ENCODE data around the gene ADAMTS16. TPM values are rescaled to one million over a fixed set of nuclear protein-coding genes. Genes with fewer than 3 reads are reported as not detected.
"Not testable (repeated sequence)": the region's sequence is repeated elsewhere in the genome, so short reads cannot be mapped to it uniquely, and the experiment has no call there.

The ADAMTS16 gene
- total RNA-seq, 4 donors from 2014 or later, result not detected

DNA sequence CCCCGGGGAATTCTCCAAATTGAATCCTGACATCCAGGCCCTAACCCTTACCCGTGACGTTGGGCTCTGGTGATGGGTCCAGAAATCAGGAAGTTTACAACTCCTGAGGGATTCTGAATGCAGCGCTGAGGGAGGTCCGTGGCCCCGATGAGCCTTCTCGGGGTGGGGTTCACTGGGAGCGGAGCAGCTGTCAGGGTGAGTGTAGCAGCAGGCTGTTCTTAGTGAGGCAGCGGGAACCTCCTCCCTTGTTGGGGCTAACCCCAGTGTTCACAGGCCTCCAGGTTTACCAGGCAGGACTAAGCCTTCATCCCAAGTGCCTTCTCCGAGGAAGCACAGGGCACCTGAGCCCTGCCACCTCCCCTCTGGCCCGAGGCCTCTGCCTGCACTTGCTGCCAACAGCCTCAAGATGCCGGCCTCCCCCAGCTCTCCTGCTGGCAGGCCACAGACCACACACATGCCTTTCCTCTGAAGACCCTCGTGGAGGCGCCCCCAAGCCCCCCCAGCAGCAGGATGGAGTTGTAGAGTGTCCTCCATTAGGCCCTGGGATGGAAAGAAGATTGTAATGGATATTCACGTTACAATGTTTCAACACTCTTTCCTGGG lies 7.3 kb upstream of the ADAMTS16 start:
- DNase-seq (no peak), ATAC-seq (no peak)
- intact Hi-C loops (cut with DNase I; ENCODE audit: low total_unique reads), result no loop called here
- no peaks in the 10 kb centered on the region for H3K27me3 ChIP-seq
- no peak overlapping the region for H3K27ac ChIP-seq
- H3K36me3 ChIP-seq, result no peaks in the 10 kb centered on the region
- no peak overlapping the region for H3K4me3 ChIP-seq
- no peaks in the 10 kb centered on the region for H3K4me1 ChIP-seq
- in situ Hi-C loops (cut with MboI; ENCODE audit: low sequenced_read_pairs in 4 of 4), result loop anchor here in 1 of 4 donors (5.0 kb wide), 1 partner anchor 265 kb away; no protein-coding TSS in a partner anchor
- H3K9me3 ChIP-seq, result no peaks in the 10 kb centered on the region
- no peak for TF ChIP-seq POLR2A (IDR thresholded peaks at IDR 0.05)
- TF ChIP-seq, protein P1, sequence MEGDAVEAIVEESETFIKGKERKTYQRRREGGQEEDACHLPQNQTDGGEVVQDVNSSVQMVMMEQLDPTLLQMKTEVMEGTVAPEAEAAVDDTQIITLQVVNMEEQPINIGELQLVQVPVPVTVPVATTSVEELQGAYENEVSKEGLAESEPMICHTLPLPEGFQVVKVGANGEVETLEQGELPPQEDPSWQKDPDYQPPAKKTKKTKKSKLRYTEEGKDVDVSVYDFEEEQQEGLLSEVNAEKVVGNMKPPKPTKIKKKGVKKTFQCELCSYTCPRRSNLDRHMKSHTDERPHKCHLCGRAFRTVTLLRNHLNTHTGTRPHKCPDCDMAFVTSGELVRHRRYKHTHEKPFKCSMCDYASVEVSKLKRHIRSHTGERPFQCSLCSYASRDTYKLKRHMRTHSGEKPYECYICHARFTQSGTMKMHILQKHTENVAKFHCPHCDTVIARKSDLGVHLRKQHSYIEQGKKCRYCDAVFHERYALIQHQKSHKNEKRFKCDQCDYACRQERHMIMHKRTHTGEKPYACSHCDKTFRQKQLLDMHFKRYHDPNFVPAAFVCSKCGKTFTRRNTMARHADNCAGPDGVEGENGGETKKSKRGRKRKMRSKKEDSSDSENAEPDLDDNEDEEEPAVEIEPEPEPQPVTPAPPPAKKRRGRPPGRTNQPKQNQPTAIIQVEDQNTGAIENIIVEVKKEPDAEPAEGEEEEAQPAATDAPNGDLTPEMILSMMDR (IDR thresholded peaks at IDR 0.05 in 4 of 5, conservative IDR thresholded peaks at IDR 0.05 in 1 of 5), result no peak

DNA sequence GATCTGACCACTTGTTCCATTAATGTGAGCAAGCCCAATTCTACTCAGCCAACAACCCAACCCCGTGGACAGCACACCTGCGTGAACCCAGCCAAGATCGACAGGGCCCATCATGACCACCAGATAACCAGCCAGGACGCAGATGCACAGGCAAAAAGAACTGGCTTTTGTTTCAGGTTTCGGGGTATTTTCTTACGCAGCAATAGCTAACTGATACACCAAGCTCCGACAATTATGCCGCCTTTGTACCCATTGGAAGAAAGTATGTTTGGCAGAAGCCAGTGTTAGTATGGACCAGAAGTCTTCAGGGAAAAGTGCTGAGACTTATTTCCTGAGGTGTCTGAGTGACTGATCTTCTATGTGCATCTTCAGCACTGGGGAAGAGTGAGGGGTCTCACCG lies 6.0 kb upstream of the ADAMTS16 start:
- Histone ChIP-seq H3K27me3 (peaks cover under 1 to 1% (median under 1%) of the 10 kb centered on the region in 3 donors), H3K9me3 (no peaks in the 10 kb centered on the region), H3K4me3 (no peak overlapping the region), H3K36me3 (no peaks in the 10 kb centered on the region), H3K4me1 (no peaks in the 10 kb centered on the region), H3K27ac (no peak overlapping the region)
- in situ Hi-C loops (cut with MboI; ENCODE audit: low sequenced_read_pairs in 4 of 4), result loop anchor here in 1 of 4 donors (5.0 kb wide), 1 partner anchor 263 kb away; no protein-coding TSS in a partner anchor
- ATAC-seq (no peak), DNase-seq (no peak)
- intact Hi-C loops (cut with DNase I; ENCODE audit: low total_unique reads), result no loop called here
- TF ChIP-seq, protein P1 (IDR thresholded peaks at IDR 0.05 in 4 of 5, conservative IDR thresholded peaks at IDR 0.05 in 1 of 5), result no peak

DNA sequence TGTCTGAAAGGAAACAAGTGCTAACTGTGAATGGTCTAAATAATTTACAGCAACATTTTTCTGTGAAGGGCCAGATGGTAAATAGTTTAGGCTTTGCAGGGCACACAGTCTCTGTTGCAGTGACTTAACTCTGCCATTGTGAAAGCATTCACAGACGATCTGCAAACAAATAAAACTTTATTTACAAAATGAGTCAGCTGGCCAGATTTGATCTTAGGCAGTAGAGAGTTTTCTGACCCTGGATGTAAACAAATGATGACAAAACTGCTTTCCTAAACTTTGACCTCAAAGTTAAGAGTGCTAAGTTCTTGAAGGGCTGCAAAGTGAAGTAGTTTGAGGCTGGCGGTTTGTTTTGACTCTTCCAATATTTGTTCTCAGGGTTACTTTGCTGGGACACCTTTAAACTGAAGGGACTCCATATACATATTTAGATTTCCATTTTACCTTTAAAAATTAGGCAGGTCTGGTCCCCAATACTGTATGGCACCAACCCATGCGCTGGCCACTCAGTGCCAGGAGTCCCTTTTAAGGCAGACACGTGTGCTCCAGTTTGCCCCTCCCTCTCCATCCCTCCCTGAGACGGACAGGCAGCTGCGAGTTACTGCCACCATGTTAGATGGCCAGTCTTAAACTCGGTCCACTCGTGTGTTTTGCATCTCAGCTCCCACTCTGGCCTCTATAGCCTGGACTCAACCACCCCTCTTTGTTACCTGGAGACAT lies 4.0 kb upstream of the ADAMTS16 start:
- H3K4me3 ChIP-seq, result no peak overlapping the region
- H3K27ac ChIP-seq, result no peak overlapping the region
- H3K27me3 ChIP-seq, result peaks cover 16 to 21% (median 19%) of the 10 kb centered on the region in 3 donors
- H3K36me3 ChIP-seq, result no peaks in the 10 kb centered on the region
- in situ Hi-C loops (cut with MboI; ENCODE audit: low sequenced_read_pairs in 4 of 4) (no loop called here), intact Hi-C loops (cut with DNase I; ENCODE audit: low total_unique reads) (no loop called here)
- no peaks in the 10 kb centered on the region for H3K9me3 ChIP-seq
- DNase-seq (no peak), ATAC-seq (no peak)
- TF ChIP-seq, protein P1 (IDR thresholded peaks at IDR 0.05 in 4 of 5, conservative IDR thresholded peaks at IDR 0.05 in 1 of 5), result no peak
- TF ChIP-seq POLR2A (IDR thresholded peaks at IDR 0.05), result no peak
- H3K4me1 ChIP-seq, result peaks cover 2 to 17% of the 10 kb centered on the region in 2 donors

DNA sequence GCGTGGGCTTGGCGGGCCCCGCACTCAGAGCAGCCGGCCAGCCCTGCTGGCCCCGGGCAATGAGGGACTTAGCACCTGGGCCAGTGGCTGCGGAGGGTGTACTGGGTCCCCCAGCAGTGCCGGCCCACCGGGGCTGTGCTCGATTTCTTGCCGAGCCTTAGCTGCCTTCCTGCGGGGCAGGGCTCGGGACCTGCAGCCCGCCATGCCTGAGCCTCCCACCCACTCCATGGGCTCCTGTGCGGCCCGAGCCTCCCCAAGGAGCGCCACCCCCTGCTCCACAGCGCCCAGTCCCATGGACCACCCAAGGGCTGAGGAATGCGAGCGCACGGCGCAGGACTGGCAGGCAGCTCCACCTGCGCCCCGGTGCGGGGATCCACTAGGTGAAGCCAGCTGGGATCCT lies 2.3 kb upstream of the ADAMTS16 start:
- H3K27me3 ChIP-seq, result peaks cover 20 to 25% (median 24%) of the 10 kb centered on the region in 3 donors
- ATAC-seq, result not testable (repeated sequence)

DNA sequence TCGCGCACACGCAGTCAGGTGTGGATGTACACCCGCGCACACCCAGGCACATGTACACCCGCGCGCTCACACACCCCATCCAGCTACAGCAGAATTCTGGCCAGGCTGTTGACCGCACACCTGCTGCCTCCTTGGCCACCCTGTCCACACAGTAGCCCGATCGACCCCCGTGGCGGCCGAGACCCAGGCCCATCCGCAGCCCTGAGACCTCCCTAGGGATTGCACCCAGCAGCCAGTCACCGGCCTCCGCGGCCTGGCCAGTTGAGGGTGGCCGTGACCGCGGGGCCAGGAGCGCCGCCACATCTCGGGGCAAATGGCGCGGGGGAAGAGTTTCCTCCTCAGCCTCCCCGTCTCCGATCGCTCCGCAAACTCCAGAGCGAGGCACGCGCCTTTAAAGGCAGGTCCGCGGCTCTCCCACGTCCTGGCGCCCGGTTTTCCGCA lies 774 bp upstream of the ADAMTS16 start:
- Histone ChIP-seq H3K27ac (no peak overlapping the region), H3K9me3 (no peaks in the 10 kb centered on the region), H3K36me3 (no peaks in the 10 kb centered on the region), H3K27me3 (peaks cover 20 to 25% (median 24%) of the 10 kb centered on the region in 3 donors), H3K4me3 (peak overlapping the region; percentile 42 to 48 (median 44)), H3K4me1 (peaks cover 7 to 22% of the 10 kb centered on the region in 2 donors)
- in situ Hi-C loops (cut with MboI; ENCODE audit: low sequenced_read_pairs in 4 of 4), result no loop called here
- TF ChIP-seq, protein P1 (IDR thresholded peaks at IDR 0.05 in 4 of 5, conservative IDR thresholded peaks at IDR 0.05 in 1 of 5), result no peak
- TF ChIP-seq POLR2A (IDR thresholded peaks at IDR 0.05), result no peak
- DNase-seq, result no peak
- intact Hi-C loops (cut with DNase I; ENCODE audit: low total_unique reads), result no loop called here
- ATAC-seq, result no peak

More for the DNA sequence above, 2.3 kb upstream of the ADAMTS16 start:
- in situ Hi-C loops (cut with MboI; ENCODE audit: low sequenced_read_pairs in 4 of 4); DNase-seq; H3K27ac ChIP-seq; intact Hi-C loops (cut with DNase I; ENCODE audit: low total_unique reads); H3K4me3 ChIP-seq; H3K36me3 ChIP-seq; H3K9me3 ChIP-seq: not testable (repeated sequence)
- peaks cover 7 to 22% of the 10 kb centered on the region in 2 donors for H3K4me1 ChIP-seq
